K562 (cell line): ENCODE results near the gene UBE2A. TPM values are rescaled to one million over a fixed set of nuclear protein-coding genes. Genes with fewer than 3 reads are reported as not detected.

Experiments
- ATAC-seq: fragments of 200-7000 bp; cut with Tn5 transposase; 3 replicates; pipeline ENCODE4 v1.9.1; 2020; ENCODE audit warnings: moderate library complexity
- BruUV-seq: library from RNA; stranded (reverse); fragments of 400-500 nt; replicated peaks from 2 replicates; lab custom pipeline; 2021; lab: Mats Ljungman, UMichigan
- CTCF ChIA-PET: fragments of 300-600 bp; formaldehyde crosslinking; extraction: SDS; loops from one replicate; lab custom pipeline; 2021; ENCODE audit warnings: low intra/inter-chr PET ratio; lab: Yijun Ruan, JAX
- POLR2A ChIA-PET: fragments of 300-600, 350-650 bp; sonication (Branson Sonifier 250); formaldehyde crosslinking; extraction: SDS; loops from one replicate; lab custom pipeline; 2021; ENCODE audit warnings: antibody characterized with exemption, inconsistent platforms; lab: Yijun Ruan, JAX
- DNase-seq, 4 experiments: peaks; one replicate each; pipeline versions ENCODE4 v3.0.0 to v3.0.0-alpha.2; 2011 to 2018; ENCODE audit warnings: low spot score in 3 of 4, mixed read lengths in 3 of 4; ENCODE audit errors: extremely low read depth in 1 of 4
- FAIRE-seq: peaks from 2 replicates; lab custom pipeline; 2011; peaks lifted over from hg19 to GRCh38; lab: Jason Lieb, UNC
- H2AFZ ChIP-seq: 2 replicates; pipeline ENCODE4 v1.6.0; 2011; ENCODE audit warnings: low read depth, low read length, control low read depth, inconsistent platforms
- H3K27ac ChIP-seq: fragments of 200-600 bp; 3 replicates; pipeline ENCODE4 v1.8.0; 2011; ENCODE audit warnings: low read depth, mild to moderate bottlenecking, control low read depth, inconsistent platforms, low read length, moderate library complexity, mixed read lengths; ENCODE audit errors: extremely low read depth
- H3K27me3 ChIP-seq, 2 experiments: fragments of 300-600 bp in 1 of 2; 2 replicates in 1 of 2; 3 replicates in 1 of 2; pipeline versions ENCODE4 v1.6.0 to v1.8.0; 2011; ENCODE audit warnings: inconsistent platforms in 2 of 2, low read length in 2 of 2, mild to moderate bottlenecking in 1 of 2, mixed read lengths in 1 of 2, moderate library complexity in 1 of 2; ENCODE audit not compliant: control insufficient read depth in 2 of 2, insufficient read depth in 2 of 2
- H3K36me3 ChIP-seq: fragments of 300-600 bp; 3 replicates; pipeline ENCODE4 v1.8.0; 2011; ENCODE audit warnings: mild to moderate bottlenecking, low read length, inconsistent platforms; ENCODE audit not compliant: control insufficient read depth, insufficient read depth
- H3K4me1 ChIP-seq, 2 experiments: fragments of 200-600 bp in 1 of 2; replicated peaks in 1 of 2; 2 replicates in 1 of 2; 3 replicates in 1 of 2; pipeline versions ENCODE4 v1.5.1 to v1.8.0; 2011; ENCODE audit warnings: inconsistent platforms in 2 of 2, low read length in 2 of 2, mild to moderate bottlenecking in 1 of 2, mixed read lengths in 1 of 2, moderate library complexity in 1 of 2; ENCODE audit not compliant: control insufficient read depth in 2 of 2, insufficient read depth in 2 of 2
- H3K4me2 ChIP-seq: 2 replicates; pipeline ENCODE4 v1.6.1; 2011; ENCODE audit warnings: low read length, control low read depth, inconsistent platforms, mixed read lengths; ENCODE audit not compliant: insufficient read depth
- H3K4me3 ChIP-seq: fragments of 200-600 bp; sonication (generic), shearing (Covaris generic); 2 replicates; pipeline ENCODE4 v1.5.1; 2016; ENCODE audit warnings: control low read depth, inconsistent platforms
- H3K79me2 ChIP-seq: fragments of 200-600 bp; 3 replicates; pipeline ENCODE4 v1.8.0; 2011; ENCODE audit warnings: low read length, inconsistent platforms; ENCODE audit not compliant: control insufficient read depth, insufficient read depth
- H3K9ac ChIP-seq, 2 experiments: 2 replicates each; pipeline versions ENCODE4 v1.6.0 to v1.6.1; 2011; ENCODE audit warnings: low read depth in 2 of 2, low read length in 2 of 2, control low read depth in 1 of 2, inconsistent platforms in 1 of 2, mild to moderate bottlenecking in 1 of 2, mixed read lengths in 1 of 2; ENCODE audit not compliant: insufficient read depth in 1 of 2
- H3K9me1 ChIP-seq: one replicate; pipeline ENCODE4 v1.6.0; 2011; ENCODE audit warnings: inconsistent platforms, mild to moderate bottlenecking, low read length, moderate library complexity; ENCODE audit not compliant: control insufficient read depth, insufficient read depth
- H3K9me3 ChIP-seq: replicated peaks from 2 replicates; pipeline ENCODE4 v1.5.1; 2011; ENCODE audit warnings: low read depth, low read length, inconsistent platforms; ENCODE audit not compliant: control insufficient read depth, insufficient read depth
- H4K20me1 ChIP-seq: replicated peaks from 2 replicates; pipeline ENCODE4 v1.6.1; 2011; ENCODE audit warnings: low read length, inconsistent platforms, mixed read lengths; ENCODE audit not compliant: control insufficient read depth, insufficient read depth
- CBX8 ChIP-seq: fragments of 200-600 bp; sonication (generic); IDR thresholded peaks from 2 replicates; pipeline ENCODE4 v1.6.1; 2012; ENCODE audit warnings: borderline replicate concordance, mixed run types, low read depth, mild to moderate bottlenecking, moderate library complexity, mixed read lengths, low read length, control low read depth, inconsistent platforms; ENCODE audit not compliant: poor library complexity, severe bottlenecking; ENCODE audit errors: extremely low read depth
- ELK1 ChIP-seq: sonication (generic); formaldehyde crosslinking; IDR thresholded peaks from 2 replicates; pipeline ENCODE4 v1.8.1; 2022; ENCODE audit warnings: missing genetic modification reagents
- HIVEP1 ChIP-seq: fragments of 250-450 bp; sonication (Bioruptor Pico); IDR thresholded peaks from 2 replicates; pipeline ENCODE4 v1.4.0; 2020; ENCODE audit warnings: mild to moderate bottlenecking
- KAT7 ChIP-seq: sonication (generic); formaldehyde crosslinking; IDR thresholded peaks from 2 replicates; pipeline ENCODE4 v1.8.0; 2022; ENCODE audit warnings: missing genetic modification reagents, mild to moderate bottlenecking, borderline replicate concordance
- KDM1A ChIP-seq, 2 experiments: fragments of 450-650 bp; IDR thresholded peaks; 2 replicates each; pipeline ENCODE4 v1.6.1; 2016; ENCODE audit warnings: mild to moderate bottlenecking in 2 of 2
- LARP7 ChIP-seq: fragments of 450-650 bp; IDR thresholded peaks from 2 replicates; pipeline ENCODE4 v1.6.1; 2016
- MLX ChIP-seq, 2 experiments: fragments of 450-650 bp in 1 of 2; sonication (generic) in 1 of 2; formaldehyde crosslinking; conservative IDR thresholded peaks; 2 replicates each; pipeline versions ENCODE4 v1.4.0 to v1.8.1; 2020 to 2022; ENCODE audit warnings: mild to moderate bottlenecking in 1 of 2, missing genetic modification reagents in 1 of 2
- MTF1 ChIP-seq: fragments of 250-450 bp; sonication (Bioruptor Pico); IDR thresholded peaks from 2 replicates; pipeline ENCODE4 v1.9.0; 2021; ENCODE audit warnings: moderate library complexity, mild to moderate bottlenecking, inconsistent platforms, borderline replicate concordance
- RBM14 ChIP-seq: fragments of 200-400 bp; formaldehyde crosslinking; IDR thresholded peaks from 2 replicates; pipeline ENCODE4 v1.6.1; 2018; ENCODE audit warnings: low read depth, mild to moderate bottlenecking, low read length, moderate library complexity, borderline replicate concordance; ENCODE audit not compliant: insufficient read depth
- SMARCA4 ChIP-seq: fragments of 450-650 bp; IDR thresholded peaks from 2 replicates; pipeline ENCODE4 v1.6.1; 2016
- SMARCE1 ChIP-seq: fragments of 450-650 bp; IDR thresholded peaks from 2 replicates; pipeline ENCODE4 v1.7.1; 2016; ENCODE audit warnings: mild to moderate bottlenecking
- ZNF444 ChIP-seq: fragments of 250-450 bp; sonication (Bioruptor Pico); IDR thresholded peaks from 2 replicates; pipeline ENCODE4 v1.4.0; 2020; ENCODE audit warnings: mild to moderate bottlenecking, moderate library complexity
- ZNF449 ChIP-seq: fragments of 250-450 bp; sonication (Bioruptor Pico); IDR thresholded peaks from 2 replicates; pipeline ENCODE4 v1.8.0; 2022; ENCODE audit warnings: moderate library complexity, mild to moderate bottlenecking, inconsistent platforms
- WGBS: fragments of 100-300 bp; shearing (Covaris generic); methylation state at CpG from one replicate; pipeline ENCODE4 v1.1.6; 2016; ENCODE audit warnings: low coverage, mixed read lengths; ENCODE audit not compliant: insufficient coverage; ENCODE audit errors: missing lambda C conversion rate; 5-methylcytosine and 5-hydroxymethylcytosine counted together
- in situ Hi-C: fragments of 300-500 bp; cut with MboI; formaldehyde crosslinking; loops from 4 replicates; pipeline ENCODE4 v1.15.0; 2018; ENCODE audit warnings: inconsistent platforms, mixed read lengths
- intact Hi-C: fragments of 100-400 bp; cut with micrococcal nuclease; formaldehyde crosslinking; loops from 2 replicates; pipeline ENCODE4 v1.14.2; 2022
- polyA plus RNA-seq, 8 experiments: library from polyadenylated mRNA; depleted of rRNA in 4 of 8; stranded (reverse) in 5 of 8; unstranded in 3 of 8; fragments of >200 nt; fragmentation: Nextera tagmentation in 2 of 8; fragmentation: Illumina TruSeq in 1 of 8; extraction: Ambion mirVana in 2 of 8; extraction: Trizol in 1 of 8; gene quantifications; 2 replicates each; pipeline versions ENCODE4 v1.2.1 to v1.2.3, GENCODE V29; 2011 to 2014; ENCODE audit warnings: inconsistent platforms in 1 of 8, missing spikeins in 1 of 8
- total RNA-seq, 7 experiments: library from RNA; depleted of rRNA in 6 of 7; stranded (reverse); fragments of >200 nt in 6 of 7; fragmentation: Illumina TruSeq in 2 of 7; extraction: Trizol in 2 of 7; gene quantifications; 2 replicates each; pipeline versions ENCODE4 v1.2.1 to v1.2.3, GENCODE V29; 2011 to 2021; ENCODE audit warnings: low replicate concordance in 1 of 7

Gene UBE2A
- total and polyA plus RNA-seq, 9 of the 15 experiments (the other 6 are each of a cell fraction or from before 2014, with no cell fraction given), result 21.6 to 87.6 (median 47.8) TPM

- no peak for TF ChIP-seq MLX (CRISPR knock-in tag; conservative IDR thresholded peaks at IDR 0.05)
- TF ChIP-seq SMARCA4, result no peak
- no peak for TF ChIP-seq LARP7
- TF ChIP-seq ELK1, result no peak
- TF ChIP-seq ZNF449 (CRISPR knock-in tag), result no peak
These were observed 24.9 kb upstream of the UBE2A start (continued) for GRCh38 chrX:119549327-119550016.

- Histone ChIP-seq H3K9me3 (no peaks in the 10 kb centered on the region), H3K79me2 (0 out of 3 replicates have a peak, but pooled peaks cover 7% of the 10 kb centered on the region), H3K36me3 (peaks cover 17% of the 10 kb centered on the region; the same call in 2 of the 3 replicates), H3K4me1 (no peaks in the 10 kb centered on the region), H3K4me3 (no peak overlapping the region), H2AFZ (no peak overlapping the region), H3K9ac (no peak overlapping the region), H3K4me2 (no peak overlapping the region), H3K27me3 (no peaks in the 10 kb centered on the region), H4K20me1 (no peaks in the 10 kb centered on the region), H3K27ac (no peak overlapping the region), H3K9me1 (no peaks in the 10 kb centered on the region)
- FAIRE-seq (no peak), ATAC-seq (no peak), DNase-seq (no peak)
- 79% methylated on average over 3 of the region's 3 CpGs for WGBS
- in situ Hi-C loops, result no loop called here
- POLR2A ChIA-PET, result interaction anchor here (1.0 kb wide), 1 partner anchor 46 kb away, joined by 4 read pairs; no protein-coding TSS in a partner anchor
- TF ChIP-seq SMARCE1 (no peak), KDM1A (IDR thresholded peaks at IDR 0.05) (no peak), HIVEP1 (CRISPR knock-in tag) (no peak), ZNF444 (CRISPR knock-in tag) (no peak), RBM14 (no peak), MTF1 (CRISPR knock-in tag) (no peak), CBX8 (no peak), KAT7 (CRISPR knock-in tag) (no peak)
- no TSS peak for BruUV-seq
- CTCF ChIA-PET, result no interaction called here
- intact Hi-C loops, result no loop called here
These were observed 21.9 kb upstream of the UBE2A start for GRCh38 chrX:119552508-119552907.
